HL-60 (cell line): ENCODE measurements around the gene ATL2.

ENCODE experiments used
- GABPA ChIP-seq: IDR thresholded peaks from 2 replicates; pipeline ENCODE4 v1.6.1; 2012; ENCODE audit warnings: low read depth
- POLR2AphosphoS5 ChIP-seq: IDR thresholded peaks from 2 replicates; pipeline ENCODE4 v1.6.1; 2012; ENCODE audit warnings: low read depth
- TF ChIP-seq, protein P1 (sequence below): IDR thresholded peaks from one replicate; pipeline ENCODE4 v1.5.1; 2011; ENCODE audit warnings: low read length, control low read depth, inconsistent platforms; ENCODE audit not compliant: insufficient read depth

DNA sequence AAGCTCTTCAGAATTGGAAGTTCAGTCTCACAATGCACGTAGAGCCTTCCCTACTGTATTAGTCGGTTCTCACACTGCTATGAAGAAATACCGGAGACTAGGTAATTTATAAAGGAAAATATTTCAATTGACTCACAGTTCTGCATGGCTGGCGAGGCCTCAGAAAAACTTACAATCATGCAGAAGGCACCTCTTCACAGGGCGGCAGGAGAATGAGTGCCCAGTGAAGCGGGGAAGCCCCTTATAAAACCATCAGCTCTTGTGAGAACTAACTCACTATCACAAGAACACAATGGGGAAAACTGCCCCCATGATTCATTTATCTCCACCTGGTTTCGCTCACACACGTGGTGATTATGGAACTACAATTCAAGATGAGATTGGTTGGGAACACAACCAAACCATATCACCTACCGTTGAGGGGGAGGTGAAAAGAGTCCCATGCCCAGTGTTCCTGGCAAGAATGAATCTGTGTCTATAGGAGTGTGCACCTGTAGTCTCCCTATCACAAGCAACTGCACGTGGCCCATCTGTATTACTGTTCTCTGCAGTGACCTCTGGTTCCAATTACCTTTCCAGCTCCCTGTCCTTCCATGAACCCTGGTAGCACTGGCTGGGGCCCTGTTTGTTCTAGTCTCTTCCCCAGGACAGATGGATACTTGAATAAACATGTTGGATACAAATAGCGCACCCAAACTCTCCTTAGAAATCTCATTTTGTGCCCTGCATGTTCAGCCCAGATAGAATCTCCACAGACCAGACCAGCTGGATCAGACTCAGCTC, 44.4 kb upstream of the ATL2 start:
- TF ChIP-seq GABPA = no peak
- TF ChIP-seq, protein P1, sequence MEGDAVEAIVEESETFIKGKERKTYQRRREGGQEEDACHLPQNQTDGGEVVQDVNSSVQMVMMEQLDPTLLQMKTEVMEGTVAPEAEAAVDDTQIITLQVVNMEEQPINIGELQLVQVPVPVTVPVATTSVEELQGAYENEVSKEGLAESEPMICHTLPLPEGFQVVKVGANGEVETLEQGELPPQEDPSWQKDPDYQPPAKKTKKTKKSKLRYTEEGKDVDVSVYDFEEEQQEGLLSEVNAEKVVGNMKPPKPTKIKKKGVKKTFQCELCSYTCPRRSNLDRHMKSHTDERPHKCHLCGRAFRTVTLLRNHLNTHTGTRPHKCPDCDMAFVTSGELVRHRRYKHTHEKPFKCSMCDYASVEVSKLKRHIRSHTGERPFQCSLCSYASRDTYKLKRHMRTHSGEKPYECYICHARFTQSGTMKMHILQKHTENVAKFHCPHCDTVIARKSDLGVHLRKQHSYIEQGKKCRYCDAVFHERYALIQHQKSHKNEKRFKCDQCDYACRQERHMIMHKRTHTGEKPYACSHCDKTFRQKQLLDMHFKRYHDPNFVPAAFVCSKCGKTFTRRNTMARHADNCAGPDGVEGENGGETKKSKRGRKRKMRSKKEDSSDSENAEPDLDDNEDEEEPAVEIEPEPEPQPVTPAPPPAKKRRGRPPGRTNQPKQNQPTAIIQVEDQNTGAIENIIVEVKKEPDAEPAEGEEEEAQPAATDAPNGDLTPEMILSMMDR = no peak
- no peak for TF ChIP-seq POLR2AphosphoS5
